Measurements from ENCODE around the gene SOBP. TPM values are rescaled to one million over a fixed set of nuclear protein-coding genes. Genes with fewer than 3 reads are reported as not detected.

Gene SOBP
- polyA plus RNA-seq, 2 of the 4 experiments (the other 2 are of a cell fraction), result 0.18 to 0.53 TPM

DNA sequence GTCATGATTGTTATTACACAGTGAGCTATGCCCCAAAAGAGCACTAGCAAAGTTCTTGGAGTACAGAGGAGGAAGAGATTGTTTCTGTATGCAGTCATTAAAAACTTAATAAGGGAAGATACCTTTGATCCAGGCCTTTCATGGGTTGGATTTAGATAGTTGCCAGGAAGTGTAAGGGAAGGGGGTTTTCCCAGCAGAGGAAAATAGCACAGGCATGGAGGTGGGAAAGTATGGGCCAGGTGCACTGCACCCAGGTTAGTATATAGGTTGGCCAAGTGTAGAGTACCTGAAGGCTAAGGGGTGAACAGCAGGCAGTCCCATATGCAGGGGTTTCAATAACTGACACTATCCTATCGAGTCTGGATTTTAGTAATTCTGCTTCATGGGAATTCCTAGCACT lies 101.4 kb downstream of the SOBP start:
- Histone ChIP-seq H3K4me3 (no peak overlapping the region), H3K27ac (no peak overlapping the region), H3K9me3 (no peaks in the 10 kb centered on the region), H3K4me2 (no peak overlapping the region), H3K4me1 (no peaks in the 10 kb centered on the region)
- CTCF ChIA-PET, result no interaction called here
- WGBS (ENCODE audit: missing lambda C conversion rate), result 24% methylated on average over 1 of the region's 1 CpG
- FAIRE-seq (no peak), ATAC-seq (no peak), DNase-seq (ENCODE audit: low read depth in 1 of 2, low spot score in 1 of 2) (no peak)
- no peak for TF ChIP-seq NR3C1 (IDR thresholded peaks at IDR 0.05)
- no peak for TF ChIP-seq BHLHE40 (IDR thresholded peaks at IDR 0.05; ENCODE audit: low read depth, low read length)
- no peak for TF ChIP-seq ZSCAN20 (CRISPR knock-in tag; IDR thresholded peaks at IDR 0.05)
- no peak for TF ChIP-seq MAX (IDR thresholded peaks at IDR 0.05)
- no peak for TF ChIP-seq CBX8 (IDR thresholded peaks at IDR 0.05)
- no peak for TF ChIP-seq MYC (IDR thresholded peaks at IDR 0.05; ENCODE audit: borderline replicate concordance, low read length)
- POLR2A ChIA-PET, result no interaction called here

GRCh38 chr6:107592806-107593205 lies 102.9 kb downstream of the SOBP start:
- ATAC-seq, result no peak

More at GRCh38 chr6:107592806-107593205, 102.9 kb downstream of the SOBP start:
- WGBS (ENCODE audit: missing lambda C conversion rate), result 35% methylated on average over 2 of the region's 2 CpGs
- TF ChIP-seq CEBPB (IDR thresholded peaks at IDR 0.05) (no peak), HOXB13 (CRISPR knock-in tag; IDR thresholded peaks at IDR 0.05; ENCODE audit: low read depth) (no peak), POLR2A (IDR thresholded peaks at IDR 0.05; ENCODE audit: low read length) (no peak), FOSB (CRISPR knock-in tag; IDR thresholded peaks at IDR 0.05) (no peak), EHF (CRISPR knock-in tag; IDR thresholded peaks at IDR 0.05) (no peak), ZNF302 (CRISPR knock-in tag; IDR thresholded peaks at IDR 0.05) (no peak), EHMT2 (IDR thresholded peaks at IDR 0.05; ENCODE audit: low read depth) (no peak), FOSL2 (IDR thresholded peaks at IDR 0.05) (no peak), FOSL2 (CRISPR knock-in tag; IDR thresholded peaks at IDR 0.05) (no peak), MAFK (IDR thresholded peaks at IDR 0.05; ENCODE audit: partially characterized antibody) (no peak), JUN (IDR thresholded peaks at IDR 0.05) (no peak), RCOR1 (IDR thresholded peaks at IDR 0.05; ENCODE audit: low read depth, low read length) (no peak), HEYL (CRISPR knock-in tag; IDR thresholded peaks at IDR 0.05) (no peak), SREBF2 (IDR thresholded peaks at IDR 0.05) (no peak), KDM1A (IDR thresholded peaks at IDR 0.05; ENCODE audit: low read depth) (no peak), REST (IDR thresholded peaks at IDR 0.05) (no peak), CBX2 (IDR thresholded peaks at IDR 0.05; ENCODE audit: borderline replicate concordance, low read depth) (no peak)
- TF ChIP-seq, protein P1, sequence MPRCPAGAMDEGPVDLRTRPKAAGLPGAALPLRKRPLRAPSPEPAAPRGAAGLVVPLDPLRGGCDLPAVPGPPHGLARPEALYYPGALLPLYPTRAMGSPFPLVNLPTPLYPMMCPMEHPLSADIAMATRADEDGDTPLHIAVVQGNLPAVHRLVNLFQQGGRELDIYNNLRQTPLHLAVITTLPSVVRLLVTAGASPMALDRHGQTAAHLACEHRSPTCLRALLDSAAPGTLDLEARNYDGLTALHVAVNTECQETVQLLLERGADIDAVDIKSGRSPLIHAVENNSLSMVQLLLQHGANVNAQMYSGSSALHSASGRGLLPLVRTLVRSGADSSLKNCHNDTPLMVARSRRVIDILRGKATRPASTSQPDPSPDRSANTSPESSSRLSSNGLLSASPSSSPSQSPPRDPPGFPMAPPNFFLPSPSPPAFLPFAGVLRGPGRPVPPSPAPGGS (IDR thresholded peaks at IDR 0.05), result no peak
- TF ChIP-seq, protein P2, sequence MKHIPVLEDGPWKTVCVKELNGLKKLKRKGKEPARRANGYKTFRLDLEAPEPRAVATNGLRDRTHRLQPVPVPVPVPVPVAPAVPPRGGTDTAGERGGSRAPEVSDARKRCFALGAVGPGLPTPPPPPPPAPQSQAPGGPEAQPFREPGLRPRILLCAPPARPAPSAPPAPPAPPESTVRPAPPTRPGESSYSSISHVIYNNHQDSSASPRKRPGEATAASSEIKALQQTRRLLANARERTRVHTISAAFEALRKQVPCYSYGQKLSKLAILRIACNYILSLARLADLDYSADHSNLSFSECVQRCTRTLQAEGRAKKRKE (CRISPR knock-in tag; IDR thresholded peaks at IDR 0.05; ENCODE audit: low read depth), result no peak
- TF ChIP-seq, protein P3, sequence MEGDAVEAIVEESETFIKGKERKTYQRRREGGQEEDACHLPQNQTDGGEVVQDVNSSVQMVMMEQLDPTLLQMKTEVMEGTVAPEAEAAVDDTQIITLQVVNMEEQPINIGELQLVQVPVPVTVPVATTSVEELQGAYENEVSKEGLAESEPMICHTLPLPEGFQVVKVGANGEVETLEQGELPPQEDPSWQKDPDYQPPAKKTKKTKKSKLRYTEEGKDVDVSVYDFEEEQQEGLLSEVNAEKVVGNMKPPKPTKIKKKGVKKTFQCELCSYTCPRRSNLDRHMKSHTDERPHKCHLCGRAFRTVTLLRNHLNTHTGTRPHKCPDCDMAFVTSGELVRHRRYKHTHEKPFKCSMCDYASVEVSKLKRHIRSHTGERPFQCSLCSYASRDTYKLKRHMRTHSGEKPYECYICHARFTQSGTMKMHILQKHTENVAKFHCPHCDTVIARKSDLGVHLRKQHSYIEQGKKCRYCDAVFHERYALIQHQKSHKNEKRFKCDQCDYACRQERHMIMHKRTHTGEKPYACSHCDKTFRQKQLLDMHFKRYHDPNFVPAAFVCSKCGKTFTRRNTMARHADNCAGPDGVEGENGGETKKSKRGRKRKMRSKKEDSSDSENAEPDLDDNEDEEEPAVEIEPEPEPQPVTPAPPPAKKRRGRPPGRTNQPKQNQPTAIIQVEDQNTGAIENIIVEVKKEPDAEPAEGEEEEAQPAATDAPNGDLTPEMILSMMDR (IDR thresholded peaks at IDR 0.05), result no peak
- H3K4me3 ChIP-seq, result no peak overlapping the region
- ChIA-PET POLR2A (no interaction called here), CTCF (no interaction called here)
- FAIRE-seq (no peak), DNase-seq (ENCODE audit: low read depth in 1 of 2, low spot score in 1 of 2) (no peak)
- no peaks in the 10 kb centered on the region for H3K9me3 ChIP-seq
- H3K27ac ChIP-seq, result no peak overlapping the region
- no peaks in the 10 kb centered on the region for H3K4me1 ChIP-seq
- no peak overlapping the region for H3K4me2 ChIP-seq

Measured in A549 (cell line).